CD8-positive, alpha-beta memory T cell (primary cell): ENCODE results near the gene VPS16. TPM values are rescaled to one million over a fixed set of nuclear protein-coding genes. Genes with fewer than 3 reads are reported as not detected.
A peak's percentile ranks its signal among the peaks of the same experiment; 100 is the strongest.

Experiments
- CTCF ChIA-PET: fragments of 350-600 bp; sonication (Branson Sonifier 250); formaldehyde crosslinking; loops from one replicate; lab custom pipeline; 2021; ENCODE audit warnings: antibody characterized with exemption; lab: Charles Lee
- POLR2A ChIA-PET: fragments of 350-600 bp; sonication (Branson Sonifier 250); formaldehyde crosslinking; loops from one replicate; lab custom pipeline; 2021; ENCODE audit warnings: antibody characterized with exemption; lab: Charles Lee
- DNase-seq, 5 donors: peaks; one replicate each; pipeline versions ENCODE4 v3.0.0 to v3.0.0-alpha.2; 2020 to 2022; ENCODE audit warnings: mixed read lengths in 1 of 5
- H3K27ac ChIP-seq: one replicate; pipeline ENCODE4 v1.7.0; 2013; ENCODE audit warnings: low read depth, mild to moderate bottlenecking, low read length, moderate library complexity
- H3K27me3 ChIP-seq: 2 replicates; pipeline ENCODE4 v1.7.0; 2013; ENCODE audit warnings: low read length, mild to moderate bottlenecking; ENCODE audit not compliant: insufficient read depth, poor library complexity, severe bottlenecking
- H3K36me3 ChIP-seq: 2 replicates; pipeline ENCODE4 v1.7.0; 2013; ENCODE audit warnings: mild to moderate bottlenecking, low read length, moderate library complexity; ENCODE audit not compliant: insufficient read depth
- H3K4me1 ChIP-seq: 2 replicates; pipeline ENCODE4 v1.7.0; 2013; ENCODE audit warnings: mild to moderate bottlenecking, low read length, moderate library complexity; ENCODE audit not compliant: insufficient read depth
- H3K4me3 ChIP-seq: 2 replicates; pipeline ENCODE4 v1.7.0; 2013; ENCODE audit warnings: mild to moderate bottlenecking, low read length
- H3K9me3 ChIP-seq: 2 replicates; pipeline ENCODE4 v1.7.0; 2013; ENCODE audit warnings: mild to moderate bottlenecking, low read length
- H3K27ac Mint-ChIP-seq, 8 donors: one replicate each; pipeline ENCODE4 v1.8.0; 2020 to 2021; ENCODE audit warnings: mixed read lengths in 8 of 8, mild to moderate bottlenecking in 6 of 8, inconsistent platforms in 3 of 8, moderate library complexity in 3 of 8
- H3K27me3 Mint-ChIP-seq, 2 donors: one replicate each; pipeline ENCODE4 v1.8.0; 2020 to 2021; ENCODE audit warnings: mixed read lengths in 2 of 2, mild to moderate bottlenecking in 1 of 2, moderate library complexity in 1 of 2
- H3K36me3 Mint-ChIP-seq, 3 donors: one replicate each; pipeline ENCODE4 v1.8.0; 2020 to 2021; ENCODE audit warnings: mixed read lengths in 3 of 3, inconsistent platforms in 1 of 3, mild to moderate bottlenecking in 1 of 3
- H3K4me1 Mint-ChIP-seq, 3 donors: one replicate each; pipeline ENCODE4 v1.8.0; 2020 to 2021; ENCODE audit warnings: mixed read lengths in 3 of 3, inconsistent platforms in 1 of 3, mild to moderate bottlenecking in 1 of 3
- H3K4me3 Mint-ChIP-seq, 7 donors: one replicate each; pipeline ENCODE4 v1.8.0; 2020 to 2021; ENCODE audit warnings: mixed read lengths in 7 of 7, mild to moderate bottlenecking in 6 of 7, moderate library complexity in 4 of 7, inconsistent platforms in 2 of 7
- H3K9me3 Mint-ChIP-seq, 5 donors: one replicate each; pipeline ENCODE4 v1.8.0; 2020 to 2022; ENCODE audit warnings: mixed read lengths in 5 of 5, mild to moderate bottlenecking in 3 of 5, moderate library complexity in 2 of 5, inconsistent platforms in 1 of 5
- polyA plus RNA-seq: library from polyadenylated mRNA; unstranded; fragments of 300-500 nt; fragmentation: Illumina TruSeq; gene quantifications from one replicate; pipeline ENCODE4 v1.2.3, GENCODE V29; 2021
- total RNA-seq, 2 experiments: library from RNA; stranded (reverse); gene quantifications; one replicate each; pipeline ENCODE4 v1.2.3, GENCODE V29; 2021

VPS16 gene
- total and polyA plus RNA-seq, 3 experiments from 2014 or later = 40.1 to 49.1 (median 47.8) TPM

DNA sequence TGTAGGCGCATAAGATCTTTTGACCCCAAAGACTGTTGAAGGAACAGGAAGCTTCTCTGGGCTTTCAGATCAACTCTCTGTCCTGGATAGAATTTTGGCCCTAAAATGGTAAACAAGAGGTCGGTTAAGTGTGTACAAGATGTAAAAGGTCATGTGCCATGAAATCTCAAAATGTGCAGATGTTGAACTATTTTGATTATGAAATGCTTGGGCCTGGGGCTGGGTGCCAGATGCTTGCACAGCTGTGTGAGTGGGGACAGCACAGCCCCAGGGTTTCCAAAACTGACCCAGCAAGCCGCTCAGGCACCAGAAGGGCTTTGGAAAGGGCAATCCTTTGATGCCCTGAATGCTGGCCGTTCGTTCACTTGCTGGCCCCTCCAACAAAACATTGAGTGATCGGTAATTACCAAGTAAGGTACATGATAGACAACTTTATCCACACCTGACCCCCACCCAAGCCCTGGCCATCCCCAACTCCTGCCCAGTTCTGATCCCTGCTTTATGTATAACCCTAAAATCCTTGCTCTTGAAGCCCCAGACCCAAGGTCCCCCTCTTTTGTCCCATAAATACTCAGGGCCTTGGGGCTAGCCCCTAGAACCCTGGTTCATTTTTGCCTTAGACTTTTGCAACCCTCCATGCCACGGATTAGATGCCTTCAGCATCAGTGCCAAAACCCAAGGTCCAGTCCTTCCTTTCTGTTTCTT, 22.5 kb upstream of the VPS16 start:
- H3K9me3 Mint-ChIP-seq = peaks cover 0 to 3% (median 0%) of the 10 kb centered on the region in 5 donors
- H3K4me1 ChIP-seq = peaks cover 5% of the 10 kb centered on the region
- H3K36me3 Mint-ChIP-seq = peaks cover 0 to 6% (median 2%) of the 10 kb centered on the region in 3 donors
- ChIA-PET CTCF (no interaction called here), POLR2A (no interaction called here)
- H3K27me3 Mint-ChIP-seq = peaks cover 17 to 35% of the 10 kb centered on the region in 2 donors
- no peak overlapping the region for H3K27ac ChIP-seq
- H3K9me3 ChIP-seq = no peaks in the 10 kb centered on the region
- no peaks in the 10 kb centered on the region for H3K27me3 ChIP-seq
- no peak overlapping the region for H3K4me3 Mint-ChIP-seq
- no peaks in the 10 kb centered on the region for H3K36me3 ChIP-seq
- DNase-seq = no peak
- H3K4me3 ChIP-seq = no peak overlapping the region
- peaks cover 16 to 18% (median 16%) of the 10 kb centered on the region in 3 donors for H3K4me1 Mint-ChIP-seq
- H3K27ac Mint-ChIP-seq = no peak overlapping the region

DNA sequence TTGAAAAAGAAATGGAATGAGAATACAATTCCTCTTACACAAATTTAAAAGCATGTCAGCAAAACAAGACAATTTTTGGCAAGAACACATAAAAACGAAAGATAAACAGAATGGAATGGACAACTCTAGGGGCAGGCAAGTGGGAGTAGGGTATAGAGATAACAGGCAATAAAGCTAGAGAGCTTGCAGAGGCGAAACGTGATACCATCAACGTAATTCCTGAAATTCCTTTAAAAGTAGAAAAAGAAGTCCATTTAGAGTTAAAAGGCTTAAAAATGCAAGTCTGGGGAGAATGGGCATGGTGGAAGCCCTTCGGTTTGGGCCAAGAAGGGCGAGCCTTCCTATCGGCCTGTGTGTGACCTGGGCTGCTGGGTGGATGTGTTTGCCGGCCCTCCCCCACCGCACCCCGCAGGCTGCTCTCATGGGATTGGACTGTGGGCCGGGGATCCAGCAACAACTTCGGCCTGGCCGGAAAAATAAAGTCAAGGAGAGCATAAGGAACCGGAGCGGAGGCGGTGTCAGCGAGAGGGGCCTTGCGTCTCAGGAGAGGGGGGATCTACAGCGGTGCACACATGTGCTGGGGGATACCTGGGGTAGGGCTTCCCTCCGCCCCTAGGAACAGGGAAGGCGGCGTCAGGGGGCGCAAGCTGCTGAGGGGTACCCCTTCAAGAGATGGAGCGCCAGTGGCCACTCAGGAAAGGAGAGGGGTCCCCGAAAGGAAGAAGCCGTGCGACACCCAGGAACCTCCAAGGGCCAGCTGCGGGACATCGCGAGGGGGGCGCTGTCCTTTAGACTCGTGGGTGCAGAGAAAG, 20.3 kb upstream of the VPS16 start:
- peaks cover 11 to 25% of the 10 kb centered on the region in 2 donors for H3K27me3 Mint-ChIP-seq
- no peaks in the 10 kb centered on the region for H3K9me3 Mint-ChIP-seq
- H3K4me1 Mint-ChIP-seq = peaks cover 16 to 18% (median 16%) of the 10 kb centered on the region in 3 donors
- no peaks in the 10 kb centered on the region for H3K36me3 ChIP-seq
- ChIA-PET CTCF (no interaction called here), POLR2A (no interaction called here)
- H3K4me3 ChIP-seq = no peak overlapping the region
- peak in 1 of 5 donors; percentile 45 for DNase-seq
- H3K4me1 ChIP-seq = peaks cover 5% of the 10 kb centered on the region
- no peaks in the 10 kb centered on the region for H3K9me3 ChIP-seq
- no peak overlapping the region for H3K27ac ChIP-seq
- H3K27ac Mint-ChIP-seq = peak overlapping the region in 2 of 8 donors; percentile 24 to 31
- no peaks in the 10 kb centered on the region for H3K27me3 ChIP-seq
- no peaks in the 10 kb centered on the region for H3K36me3 Mint-ChIP-seq
- H3K4me3 Mint-ChIP-seq = peak overlapping the region in 3 of 7 donors; percentile 10 to 76 (median 16)

DNA sequence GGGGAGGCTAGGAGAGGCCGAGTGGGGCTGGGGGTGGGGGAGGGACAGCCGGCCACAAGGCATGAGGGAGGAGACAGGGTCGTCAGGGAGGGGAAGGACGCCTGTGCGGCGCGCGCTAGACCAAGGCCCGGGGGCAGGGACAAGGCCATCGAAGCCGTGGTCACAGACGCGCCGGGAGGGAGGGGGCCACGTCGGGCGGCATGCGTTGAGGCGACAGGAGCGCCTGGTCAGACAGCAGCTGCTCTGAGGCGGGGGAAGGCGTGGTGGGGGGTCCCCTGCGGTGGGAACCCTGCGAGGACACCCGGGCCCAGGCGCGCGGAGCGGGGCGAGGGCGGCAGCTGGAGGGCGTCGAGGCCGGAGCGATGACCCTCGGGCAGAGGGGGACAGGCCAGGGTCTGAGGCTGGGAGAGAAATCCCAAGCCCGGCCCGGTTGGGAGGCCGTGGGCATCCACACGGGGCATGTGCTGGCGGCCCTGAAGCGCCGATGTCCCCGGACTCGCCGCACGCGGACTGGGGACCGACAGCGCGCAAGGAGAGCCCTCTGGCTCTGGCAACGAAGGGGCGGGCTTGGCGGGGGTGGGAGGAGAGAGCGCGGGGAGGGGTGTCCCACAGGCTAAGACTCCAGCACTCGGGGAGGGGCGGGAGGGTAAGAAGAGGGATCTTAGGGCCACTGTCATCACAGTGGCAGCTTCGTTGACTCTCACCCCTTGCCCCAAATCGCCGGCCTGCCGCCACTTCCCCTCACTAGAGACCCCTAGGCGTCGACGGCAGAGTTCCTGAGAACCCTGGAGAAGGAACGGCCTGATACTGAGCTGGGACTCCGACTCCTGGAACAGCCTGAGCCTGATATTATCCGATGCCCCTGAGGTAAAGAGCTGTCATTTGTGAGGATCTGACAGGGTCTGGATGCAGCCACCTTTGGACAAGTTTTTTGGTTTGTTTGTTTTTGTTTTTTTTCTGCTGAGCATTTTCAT, 19.4 kb upstream of the VPS16 start:
- H3K27me3 ChIP-seq = no peaks in the 10 kb centered on the region
- H3K9me3 ChIP-seq = no peaks in the 10 kb centered on the region
- peaks cover 21 to 26% (median 24%) of the 10 kb centered on the region in 3 donors for H3K4me1 Mint-ChIP-seq
- peak overlapping the region in 7 of 8 donors; percentile 2 to 82 (median 48) for H3K27ac Mint-ChIP-seq
- no peaks in the 10 kb centered on the region for H3K9me3 Mint-ChIP-seq
- no peaks in the 10 kb centered on the region for H3K36me3 Mint-ChIP-seq
- peak in 1 of 5 donors; percentile 42 for DNase-seq
- CTCF ChIA-PET = interaction anchor here (0.7 to 1.2 kb wide), 5 partner anchors 9 to 80 kb away, joined by 3 to 4 read pairs (median 3); partner anchors contain the start of genes PCED1A and VPS16
- peaks cover 11 to 27% of the 10 kb centered on the region in 2 donors for H3K27me3 Mint-ChIP-seq
- POLR2A ChIA-PET = interaction anchor here (0.6 to 1.2 kb wide), 2 partner anchors 31 to 41 kb away, joined by 3 to 5 read pairs; no protein-coding TSS in a partner anchor
- H3K4me3 ChIP-seq = no peak overlapping the region
- no peaks in the 10 kb centered on the region for H3K36me3 ChIP-seq
- peaks cover 11% of the 10 kb centered on the region for H3K4me1 ChIP-seq
- H3K4me3 Mint-ChIP-seq = peak overlapping the region; percentile 56 to 83 (median 69)
- no peak overlapping the region for H3K27ac ChIP-seq

DNA sequence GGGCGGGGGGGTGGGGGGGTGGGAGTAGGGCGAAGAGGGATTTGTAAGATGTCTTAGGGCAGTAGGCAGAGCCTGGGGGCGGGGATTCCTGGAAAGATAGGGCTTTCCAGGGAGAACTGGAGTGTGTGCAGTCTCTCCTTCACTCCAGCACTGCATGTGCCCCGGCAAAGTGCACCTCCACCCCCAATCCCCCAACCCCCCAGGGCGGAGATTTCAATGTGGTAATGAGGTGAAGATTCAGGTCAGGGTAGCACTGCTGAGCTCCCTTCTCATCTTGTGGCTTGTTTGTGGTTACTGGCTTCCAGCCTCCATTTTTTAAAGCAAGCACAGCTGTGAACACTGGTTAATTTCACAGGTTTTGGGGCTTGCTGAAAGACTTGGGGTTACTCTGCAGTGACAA, 18.5 kb upstream of the VPS16 start:
- peak; percentile 32 to 74 (median 69) for DNase-seq
- H3K36me3 ChIP-seq = no peaks in the 10 kb centered on the region
- no peaks in the 10 kb centered on the region for H3K9me3 ChIP-seq
- ChIA-PET CTCF (interaction anchor here (0.7 to 1.2 kb wide), 5 partner anchors 10 to 81 kb away, joined by 3 to 4 read pairs (median 3); partner anchors contain the start of genes PCED1A and VPS16), POLR2A (interaction anchor here (0.6 to 1.2 kb wide), 2 partner anchors 30 to 42 kb away, joined by 3 to 5 read pairs; no protein-coding TSS in a partner anchor)
- H3K27me3 ChIP-seq = peaks cover 5% of the 10 kb centered on the region
- Mint-ChIP-seq H3K4me1 (peaks cover 27 to 34% (median 32%) of the 10 kb centered on the region in 3 donors), H3K27ac (peak overlapping the region in 1 of 8 donors; percentile 10), H3K36me3 (no peaks in the 10 kb centered on the region), H3K9me3 (no peaks in the 10 kb centered on the region), H3K27me3 (peaks cover 11 to 29% of the 10 kb centered on the region in 2 donors), H3K4me3 (peak overlapping the region in 6 of 7 donors; percentile 56 to 83 (median 70))
- peaks cover 17% of the 10 kb centered on the region for H3K4me1 ChIP-seq
- no peak overlapping the region for H3K4me3 ChIP-seq
- H3K27ac ChIP-seq = no peak overlapping the region

DNA sequence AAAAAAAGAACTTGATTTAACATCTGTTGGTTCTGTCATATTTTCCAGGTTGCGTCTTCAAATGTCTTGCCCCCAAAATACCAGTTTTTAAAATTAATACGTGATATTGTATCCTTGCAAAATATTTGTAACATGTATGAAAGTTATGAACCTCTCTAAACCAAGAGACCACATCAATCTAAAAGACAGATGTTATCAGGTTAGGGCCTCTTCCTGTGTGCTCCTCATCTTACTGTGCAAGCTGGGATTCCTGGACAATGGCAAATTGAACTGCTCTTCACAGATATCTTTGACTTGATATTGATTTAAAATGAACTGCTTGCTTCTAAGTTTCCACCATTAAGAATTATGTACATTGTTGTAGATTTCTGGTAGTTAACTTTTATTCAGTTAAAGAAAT, 14.8 kb upstream of the VPS16 start:
- Histone ChIP-seq H3K9me3 (no peaks in the 10 kb centered on the region), H3K4me3 (no peak overlapping the region), H3K36me3 (no peaks in the 10 kb centered on the region), H3K27me3 (peaks cover 5% of the 10 kb centered on the region), H3K27ac (no peak overlapping the region), H3K4me1 (peaks cover 17% of the 10 kb centered on the region)
- POLR2A ChIA-PET = no interaction called here
- Mint-ChIP-seq H3K4me3 (peak overlapping the region; percentile 12 to 69 (median 49)), H3K4me1 (peaks cover 21 to 29% (median 28%) of the 10 kb centered on the region in 3 donors), H3K9me3 (no peaks in the 10 kb centered on the region), H3K27me3 (peaks cover 9 to 42% of the 10 kb centered on the region in 2 donors), H3K27ac (peak overlapping the region in 2 of 8 donors; percentile 13 to 76), H3K36me3 (no peaks in the 10 kb centered on the region)
- CTCF ChIA-PET = no interaction called here
- DNase-seq = peak in 2 of 5 donors; percentile 22 to 28

DNA sequence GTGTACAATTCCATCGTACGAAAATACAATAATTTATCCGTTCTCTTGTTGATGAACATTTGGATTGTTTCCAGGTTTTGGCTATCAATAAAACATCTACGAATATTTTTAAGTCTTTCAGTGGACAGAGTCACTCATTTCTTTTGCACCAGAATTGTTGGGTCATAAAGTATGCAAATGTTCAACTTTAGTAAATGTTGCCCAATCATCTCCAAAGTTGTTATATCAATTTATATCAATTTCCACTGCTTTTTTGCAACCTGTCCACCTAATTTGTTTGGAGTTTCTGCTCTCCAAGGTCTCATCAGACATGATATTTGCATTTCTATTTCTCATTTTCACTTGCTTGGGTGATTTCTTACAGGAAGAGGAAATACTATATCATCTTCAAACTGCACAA, 13.9 kb upstream of the VPS16 start:
- CTCF ChIA-PET = no interaction called here
- H3K4me3 Mint-ChIP-seq = peak overlapping the region in 2 of 7 donors; percentile 16 to 52

DNA sequence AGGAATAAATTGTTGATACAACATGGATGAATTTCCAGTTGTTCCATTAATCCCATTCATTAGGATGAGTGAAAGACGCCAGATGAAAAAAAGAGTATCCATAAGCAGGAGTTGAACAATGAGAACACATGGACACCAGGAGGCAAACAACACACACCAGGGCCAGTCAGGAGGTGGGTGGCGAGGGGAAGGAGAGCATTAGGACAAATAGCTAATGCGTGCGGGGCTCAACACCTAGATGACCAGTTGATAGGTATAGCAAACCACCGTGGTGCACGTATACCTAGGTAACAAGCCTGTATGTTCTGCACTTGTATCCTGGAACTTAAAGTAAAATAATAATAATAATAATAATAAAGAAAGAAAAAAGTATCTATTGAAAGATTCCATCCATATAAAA, 11.2 kb upstream of the VPS16 start:
- ChIA-PET CTCF (no interaction called here), POLR2A (no interaction called here)
- Mint-ChIP-seq H3K27me3 (peaks cover 6 to 34% of the 10 kb centered on the region in 2 donors), H3K36me3 (peaks cover 0 to 3% (median 0%) of the 10 kb centered on the region in 3 donors), H3K9me3 (no peaks in the 10 kb centered on the region), H3K4me3 (no peak overlapping the region), H3K27ac (no peak overlapping the region), H3K4me1 (peaks cover 15 to 21% (median 19%) of the 10 kb centered on the region in 3 donors)
- H3K4me1 ChIP-seq = peaks cover 13% of the 10 kb centered on the region
- H3K27me3 ChIP-seq = peaks cover 5% of the 10 kb centered on the region
- DNase-seq = no peak
- no peaks in the 10 kb centered on the region for H3K36me3 ChIP-seq
- no peaks in the 10 kb centered on the region for H3K9me3 ChIP-seq
- no peak overlapping the region for H3K27ac ChIP-seq
- no peak overlapping the region for H3K4me3 ChIP-seq

More for the DNA sequence above, 13.9 kb upstream of the VPS16 start:
- Mint-ChIP-seq H3K27ac (no peak overlapping the region), H3K9me3 (no peaks in the 10 kb centered on the region), H3K4me1 (peaks cover 18 to 25% (median 24%) of the 10 kb centered on the region in 3 donors), H3K27me3 (peaks cover 7 to 39% of the 10 kb centered on the region in 2 donors), H3K36me3 (no peaks in the 10 kb centered on the region)
- no peak overlapping the region for H3K27ac ChIP-seq
- no peak for DNase-seq
- H3K9me3 ChIP-seq = no peaks in the 10 kb centered on the region
- no peak overlapping the region for H3K4me3 ChIP-seq
- H3K27me3 ChIP-seq = peaks cover 5% of the 10 kb centered on the region
- H3K36me3 ChIP-seq = no peaks in the 10 kb centered on the region
- POLR2A ChIA-PET = no interaction called here
- peaks cover 14% of the 10 kb centered on the region for H3K4me1 ChIP-seq
